NCI-H128 (cell line): ENCODE data around the gene DVL2.
"Not testable (repeated sequence)": the region's sequence is repeated elsewhere in the genome, so short reads cannot be mapped to it uniquely, and the experiment has no call there.

Source experiments
- DNase-seq: peaks from one replicate; lab custom pipeline; 2025; ENCODE audit not compliant: unreplicated experiment; lab: John Stamatoyannopoulos, UW

Gene DVL2

DNA sequence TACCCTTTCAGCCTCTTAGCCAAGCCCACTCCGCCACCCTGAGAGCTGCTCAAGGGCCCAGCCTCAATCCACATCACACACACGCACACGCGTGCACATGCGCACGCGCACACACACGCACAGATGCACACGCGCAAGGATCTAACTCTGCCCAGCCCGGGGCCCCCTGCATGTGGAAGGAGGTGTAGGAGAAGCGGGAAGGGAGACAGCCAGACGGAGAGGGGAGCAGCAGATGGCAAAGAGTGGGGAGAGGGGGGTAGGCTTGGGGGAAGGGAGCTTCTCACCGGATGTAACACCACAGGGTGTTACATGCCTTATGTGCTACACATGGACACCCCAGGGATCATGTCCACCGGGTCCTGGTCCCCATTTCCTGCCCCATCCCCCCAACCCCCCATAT is 30.0 kb downstream of the DVL2 start:
- DNase-seq = peak; percentile 38

DNA sequence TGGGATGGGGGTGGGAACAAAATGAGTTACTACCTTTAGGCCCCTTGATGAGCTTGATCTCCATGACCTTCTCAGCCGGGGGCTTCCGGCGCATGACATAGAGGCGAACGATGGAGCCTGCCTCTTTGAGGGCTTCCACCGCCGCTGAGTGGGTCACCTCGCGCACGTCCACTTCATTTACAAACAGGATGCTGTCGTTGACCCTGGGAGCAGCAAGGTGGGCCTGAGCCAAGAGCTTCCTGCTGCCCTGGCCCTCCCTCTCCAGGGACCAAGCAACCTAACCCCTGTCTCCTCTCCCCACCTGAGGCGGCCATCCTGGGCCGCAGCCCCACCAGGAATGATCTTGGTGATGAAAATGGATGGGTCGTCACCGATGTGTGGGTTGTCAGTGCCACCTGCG is 30.9 kb downstream of the DVL2 start:
- no peak for DNase-seq

DNA sequence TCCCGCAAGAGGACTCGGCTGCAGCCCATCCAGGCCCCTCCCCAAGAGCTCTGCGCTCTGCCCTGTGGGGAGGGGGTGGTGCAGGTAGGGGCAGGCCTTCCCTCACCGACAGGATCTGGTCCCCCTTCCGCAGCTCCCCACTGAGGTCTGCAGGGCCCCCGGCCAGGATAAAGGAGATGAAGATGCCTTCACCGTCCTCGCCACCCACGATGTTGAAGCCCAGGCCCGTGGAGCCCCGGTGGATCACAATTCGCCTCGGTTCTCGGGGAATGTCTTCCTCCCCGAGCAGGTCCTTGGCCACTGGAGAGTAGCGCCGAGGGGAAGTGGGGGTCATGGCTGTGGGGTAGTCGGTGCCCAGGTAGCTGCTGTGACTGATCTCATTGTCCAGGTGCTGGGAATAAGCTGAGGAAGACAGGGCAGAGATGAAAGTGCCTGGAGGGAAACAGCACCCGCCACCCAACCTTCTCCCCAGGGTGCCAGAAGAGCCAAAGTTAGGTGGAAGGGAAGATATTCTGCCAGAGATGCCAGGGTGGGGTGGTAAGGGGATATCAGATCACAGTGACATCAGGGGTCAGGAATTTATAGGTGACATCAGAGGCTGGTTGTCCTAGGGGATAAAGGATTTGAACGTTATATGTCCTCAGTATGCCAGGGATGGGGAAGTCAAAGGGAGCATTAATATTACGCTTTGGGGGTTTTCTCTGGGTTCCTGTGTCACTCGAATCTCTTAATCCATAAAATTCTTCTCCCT is 37.5 kb downstream of the DVL2 start:
- no peak for DNase-seq

DNA sequence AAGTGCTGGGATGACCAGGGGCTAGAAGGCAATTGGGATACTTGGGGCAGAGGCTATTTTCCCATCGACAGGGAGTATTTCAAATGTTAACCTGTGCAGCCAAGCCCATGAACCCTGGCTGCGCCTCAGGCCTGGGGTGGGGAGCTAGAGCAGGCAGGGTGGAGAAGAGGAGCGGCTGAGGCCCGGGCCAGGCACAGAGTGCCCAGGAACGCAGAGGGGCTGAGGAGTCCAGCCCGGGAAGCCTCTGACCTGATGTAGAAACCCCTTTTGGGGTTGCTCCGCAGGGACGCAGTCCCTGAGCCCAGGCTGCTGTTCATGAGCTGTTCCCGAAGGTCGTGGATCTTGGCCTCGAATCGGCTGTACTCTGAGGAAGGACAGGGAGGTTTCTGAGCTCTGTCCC is 38.3 kb downstream of the DVL2 start:
- no peak for DNase-seq

DNA sequence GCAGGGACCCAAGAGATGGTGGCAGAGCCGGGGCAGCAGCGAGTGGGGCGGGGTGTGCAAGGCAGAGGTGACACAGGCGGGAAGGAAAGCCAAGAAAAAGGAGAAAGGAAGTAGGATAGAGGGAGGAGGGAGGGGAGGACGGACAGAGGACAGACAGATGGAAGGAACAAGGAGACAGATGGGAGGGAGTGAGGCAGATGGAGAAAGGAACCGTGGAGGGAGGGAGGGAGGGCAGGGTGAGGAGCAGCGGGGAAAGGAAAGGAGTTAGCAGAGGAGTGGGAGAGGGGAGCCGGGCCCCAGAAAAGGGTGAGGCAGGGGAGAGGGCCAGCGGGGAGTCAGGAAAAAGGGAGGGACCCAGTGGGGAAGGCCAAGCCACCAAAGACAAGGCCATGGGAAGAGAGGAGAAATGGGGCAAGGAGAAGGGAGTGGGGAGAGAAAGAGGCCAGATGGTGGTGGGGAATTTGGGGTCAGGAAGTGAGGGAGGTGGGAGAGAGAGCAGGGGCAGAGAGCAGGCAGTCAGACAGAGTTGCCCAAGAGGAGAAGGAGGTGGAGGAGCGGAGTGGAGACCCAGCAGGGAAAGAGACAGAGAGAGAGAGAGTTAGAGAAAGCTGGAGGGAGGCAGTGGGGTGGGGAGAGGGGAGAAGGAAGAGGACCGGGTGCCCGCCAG is 41.9 kb downstream of the DVL2 start:
- no peak for DNase-seq

DNA sequence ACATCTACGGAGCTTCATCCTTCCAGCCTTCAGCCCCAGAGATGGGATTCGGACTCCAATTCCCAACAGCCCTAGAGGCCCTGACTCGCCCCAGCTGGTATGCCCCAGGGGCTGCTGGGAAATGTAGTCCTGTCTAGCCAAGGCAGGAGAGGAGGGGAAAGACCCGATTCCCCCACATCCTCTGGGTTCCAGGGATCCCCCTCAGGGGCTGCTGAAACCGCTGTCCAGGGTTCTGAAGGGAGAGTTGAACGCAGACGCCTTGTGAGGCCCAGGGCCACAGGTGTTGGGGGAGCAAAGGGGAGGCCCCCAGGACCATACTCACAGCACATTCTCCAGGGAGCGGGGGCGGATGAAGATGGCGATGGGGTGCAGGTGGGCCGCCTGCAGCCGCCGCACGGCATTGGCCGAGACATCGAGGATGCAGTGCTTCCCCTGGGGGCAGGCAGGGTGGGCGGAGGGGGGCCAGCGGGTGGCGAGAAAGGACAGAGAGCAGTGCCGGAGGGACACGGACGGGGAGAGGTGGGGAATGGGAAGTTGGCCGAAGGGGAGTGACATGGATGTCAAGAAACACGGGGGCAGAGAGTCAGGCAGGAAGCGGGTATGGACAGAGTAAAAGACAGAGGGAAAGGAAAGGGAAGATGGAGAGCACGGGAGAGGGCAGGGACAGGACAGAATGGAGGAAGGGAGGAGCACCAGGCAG is 42.6 kb downstream of the DVL2 start:
- no peak for DNase-seq

DNA sequence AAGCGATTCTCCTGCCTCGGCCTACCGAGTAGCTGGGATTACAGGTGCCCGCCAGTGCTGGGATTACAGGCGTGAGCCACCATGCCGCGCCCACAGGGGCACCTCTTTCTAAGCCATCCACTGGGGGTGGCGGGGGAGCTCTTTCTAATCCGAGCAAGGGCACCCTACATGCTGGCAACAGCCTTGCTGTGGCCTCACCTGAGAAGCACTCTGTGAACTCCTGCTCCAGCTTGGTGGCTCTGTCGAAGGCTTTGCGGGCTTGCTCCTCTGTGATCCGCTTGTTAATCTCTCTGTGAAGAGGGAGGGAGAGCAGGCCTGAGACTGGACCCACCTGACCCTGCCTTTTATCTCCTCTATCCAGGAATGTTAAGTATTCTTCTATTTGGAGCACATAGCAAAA is 43.2 kb downstream of the DVL2 start:
- DNase-seq = no peak

DNA sequence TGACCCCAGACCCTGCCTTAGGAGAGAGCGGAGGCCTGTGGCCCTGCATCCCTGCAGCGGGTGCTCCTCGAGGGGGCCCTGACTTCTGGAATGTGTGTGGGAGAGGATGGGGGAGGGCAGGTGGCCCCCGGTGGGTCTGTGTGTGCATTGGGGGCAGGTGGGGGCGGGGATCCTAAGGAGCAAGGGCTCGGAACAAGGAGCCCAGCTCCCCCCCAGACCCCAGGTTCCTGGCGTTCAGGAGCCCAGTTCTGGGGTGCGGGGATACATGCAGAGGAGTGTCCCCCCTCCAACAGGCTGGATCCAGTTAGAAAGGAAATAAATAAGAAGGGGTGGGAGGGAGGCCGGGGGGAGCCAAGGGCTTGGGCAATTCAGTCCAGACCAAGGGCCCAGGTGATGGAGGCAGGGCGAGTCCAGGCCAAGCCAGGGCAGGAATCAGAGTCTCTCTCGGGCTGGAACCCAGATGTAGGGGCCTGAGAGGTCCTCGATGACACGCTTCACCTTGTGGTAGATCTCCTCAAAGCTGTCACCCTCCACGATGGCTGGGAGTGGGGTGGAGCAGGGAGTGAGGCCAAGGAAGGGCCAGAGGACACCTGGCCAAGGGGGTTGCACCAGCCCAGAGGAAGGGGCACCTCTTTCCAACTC is 43.9 kb downstream of the DVL2 start:
- no peak for DNase-seq

DNA sequence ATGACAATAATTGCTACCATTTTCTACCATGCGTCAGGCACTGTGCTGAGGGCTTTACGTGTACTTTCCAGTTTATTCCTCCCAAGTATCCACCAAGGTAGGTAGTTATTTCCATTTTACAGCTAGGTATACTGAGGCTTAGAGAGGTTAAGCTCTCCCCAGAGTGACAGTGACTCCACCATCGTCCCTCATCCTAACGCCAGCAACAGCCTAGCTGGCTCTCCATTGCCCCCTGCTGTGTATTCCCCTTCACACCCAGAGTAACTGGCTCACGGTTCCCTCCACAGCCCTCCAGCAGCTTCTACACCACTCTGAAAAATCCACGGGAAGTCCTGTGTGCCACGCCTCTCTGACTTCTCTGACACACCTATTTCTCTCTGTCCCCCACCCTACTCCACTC is 48.1 kb downstream of the DVL2 start:
- no peak for DNase-seq

DNA sequence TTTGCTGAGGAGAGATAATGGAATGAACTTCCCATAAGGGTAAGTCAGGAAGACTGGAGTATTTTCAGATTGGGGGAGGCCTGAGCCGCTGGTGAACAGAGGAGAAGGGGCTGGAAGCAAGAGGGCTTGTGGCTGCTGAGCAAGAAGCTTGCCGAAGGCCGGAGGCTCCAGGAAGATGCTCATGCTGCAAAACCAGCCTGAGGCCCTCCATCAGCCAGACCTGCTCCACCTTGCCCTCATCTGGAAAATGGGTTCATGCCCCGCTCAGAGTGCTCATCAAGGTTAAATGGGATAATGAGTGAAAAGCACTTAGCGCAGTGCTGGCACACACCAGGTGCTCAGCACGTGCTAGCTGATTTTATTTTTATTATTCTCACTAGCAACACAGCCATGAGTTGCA is 49.7 kb downstream of the DVL2 start:
- no peak for DNase-seq

DNA sequence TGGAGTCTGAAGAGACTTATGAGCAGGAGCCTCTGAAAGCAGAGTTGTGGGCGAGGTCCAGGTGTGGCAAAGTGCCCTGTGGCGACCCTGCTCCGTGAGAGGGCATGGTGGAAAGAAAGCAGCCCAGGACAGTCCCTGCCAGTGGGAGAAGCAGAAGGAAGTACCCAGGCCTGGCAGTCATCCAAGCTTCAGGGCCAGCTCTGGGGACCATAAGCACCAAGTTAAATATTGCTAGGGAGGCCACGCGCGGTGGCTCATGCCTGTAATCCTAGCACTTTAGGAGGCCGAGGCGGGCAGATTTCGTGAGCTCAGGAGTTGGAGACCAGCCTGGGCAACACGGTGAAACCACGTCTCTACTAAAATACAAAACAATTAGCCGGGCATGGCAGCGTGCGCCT is 50.2 kb downstream of the DVL2 start:
- no peak for DNase-seq

DNA sequence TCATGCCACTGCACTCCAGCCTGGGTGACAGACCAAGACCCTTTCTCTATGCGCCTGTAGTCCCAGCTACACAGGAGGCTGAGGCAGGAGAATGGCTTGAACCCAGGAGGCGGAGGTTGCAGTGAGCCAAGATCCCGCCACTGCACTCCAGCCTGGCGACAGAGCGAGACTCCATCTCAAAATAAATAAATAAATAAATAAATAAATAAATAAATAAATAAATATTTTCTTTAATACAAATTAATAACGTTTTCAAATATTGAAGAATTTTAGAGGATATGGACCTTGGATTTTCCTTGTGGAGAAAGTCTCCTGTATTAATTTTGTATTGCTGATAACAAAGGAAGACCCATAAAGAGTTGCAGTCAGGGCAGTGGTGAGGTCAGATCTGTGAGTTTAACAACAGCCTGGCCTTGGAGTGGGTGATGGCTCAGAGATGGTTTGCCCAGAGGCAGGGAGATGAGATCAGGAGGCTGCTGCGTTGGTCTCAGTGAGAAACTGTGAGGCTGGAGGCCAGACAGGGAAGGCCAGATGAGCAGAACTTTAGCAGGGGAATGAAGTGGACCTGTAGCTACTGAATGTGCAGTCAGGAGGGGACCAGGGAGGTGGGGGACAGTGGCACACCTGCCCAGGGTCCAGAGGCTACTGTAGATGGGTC is 50.8 kb downstream of the DVL2 start:
- DNase-seq = no peak

DNA sequence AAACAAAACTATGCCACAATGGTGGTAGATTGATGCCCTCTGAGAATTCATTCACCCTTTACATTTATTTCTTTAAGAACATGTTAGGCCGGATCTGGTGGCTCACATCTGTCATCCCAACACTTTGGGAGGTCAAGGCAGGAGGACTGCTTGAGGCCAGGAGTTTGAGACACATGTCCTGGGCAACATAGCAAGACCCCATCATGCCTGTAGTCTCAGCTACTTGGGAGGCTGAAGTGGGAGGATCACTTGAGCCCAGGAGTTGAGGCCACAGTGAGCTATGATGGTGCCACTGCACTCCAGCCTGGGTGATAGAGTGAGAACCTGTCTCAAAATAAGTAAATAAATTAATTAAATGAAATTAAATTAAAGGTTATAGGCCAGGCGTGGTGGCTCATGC is 52.2 kb downstream of the DVL2 start:
- DNase-seq = not testable (repeated sequence)

DNA sequence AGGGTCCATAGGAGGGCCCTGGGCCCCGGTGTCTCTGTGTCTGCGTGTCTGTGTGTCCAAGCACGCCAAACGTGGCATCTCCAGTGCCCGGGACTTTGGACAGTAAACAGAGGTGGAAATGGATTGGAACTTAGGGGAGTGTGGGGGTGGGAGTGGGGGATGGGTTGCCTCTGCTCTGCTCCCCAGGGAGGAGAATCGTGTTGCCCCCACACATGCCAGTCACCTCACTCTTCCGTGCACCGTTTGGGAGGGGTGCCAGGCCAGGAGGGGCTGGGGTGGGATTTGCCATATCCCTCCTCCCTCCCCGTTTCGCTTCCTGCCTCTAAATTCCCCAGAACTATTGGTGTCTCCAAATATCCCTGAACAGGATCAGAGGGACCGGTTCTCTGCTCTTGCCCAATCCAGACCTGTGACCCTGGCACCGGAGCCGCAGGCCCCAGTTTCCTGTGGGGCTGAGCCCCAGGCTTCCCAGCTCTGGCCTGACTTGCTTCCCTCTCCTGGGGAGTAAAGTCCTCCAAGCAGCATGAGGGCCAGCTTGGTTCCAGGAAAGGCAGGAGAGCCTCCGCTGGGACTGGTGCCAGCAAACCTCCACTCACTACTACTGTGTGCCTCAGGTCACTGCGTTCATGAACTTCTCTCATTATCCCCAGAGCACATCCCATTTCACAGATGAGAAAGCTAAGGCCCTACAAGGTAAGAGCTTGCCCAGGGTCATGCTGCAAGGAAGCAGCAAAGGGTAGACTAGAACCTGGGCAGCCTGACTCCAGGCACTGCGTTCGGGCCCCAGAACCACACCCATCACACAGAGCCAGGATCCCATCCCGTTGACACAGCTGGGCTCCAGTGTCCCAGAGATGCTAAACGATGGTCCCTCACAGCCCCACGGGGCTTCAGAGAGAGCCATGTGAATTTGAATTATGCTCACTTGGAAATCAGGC is 54.7 kb downstream of the DVL2 start, which contains the start of gene ASGR1:
TSS of gene ASGR1 (minus strand) at position 54 of the 938 bp plus-strand sequence. CDS start 807 bp downstream, outside the sequence.
- DNase-seq = no peak

DNA sequence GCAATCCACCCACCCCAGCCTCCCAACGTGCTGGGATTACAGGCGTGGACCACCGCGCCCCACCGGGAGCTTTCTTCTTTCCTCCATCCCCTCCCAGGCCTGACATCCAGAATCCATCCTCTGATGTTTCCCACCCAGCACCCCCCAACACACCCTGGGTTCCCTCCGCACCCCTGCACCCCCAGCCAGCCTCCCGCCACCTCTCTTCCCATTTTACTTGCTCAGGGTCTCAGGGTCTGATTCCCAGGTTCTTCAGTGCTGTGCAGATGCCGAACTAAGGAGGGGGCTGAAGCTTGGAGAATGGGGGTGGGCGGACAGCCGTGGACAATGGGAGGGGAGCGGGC is 55.4 kb downstream of the DVL2 start:
- no peak for DNase-seq

DNA sequence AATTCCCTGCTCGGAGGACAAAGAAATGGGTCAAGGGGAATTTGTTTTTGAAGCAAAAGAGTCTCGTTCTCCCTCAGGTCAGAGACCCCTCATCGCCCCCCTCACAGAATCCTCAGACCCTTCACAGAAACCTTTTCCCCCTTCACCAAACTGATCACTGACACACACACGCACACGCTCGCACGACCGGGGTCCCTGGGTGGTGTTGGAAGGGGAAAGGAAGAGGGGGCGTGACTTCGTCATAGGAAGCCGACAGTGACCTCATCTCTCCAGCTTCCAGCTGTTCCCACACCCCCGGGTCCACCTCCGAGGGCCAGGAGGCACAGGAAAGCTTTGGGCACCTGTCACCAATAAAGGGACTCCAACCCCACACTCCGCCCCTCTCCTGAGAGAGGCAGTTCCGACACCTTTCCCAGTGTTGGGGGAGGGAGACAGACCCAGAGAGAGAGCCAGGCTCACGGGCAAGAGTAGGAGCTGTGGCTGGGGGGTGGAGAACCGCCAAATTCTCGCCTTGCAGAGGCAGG is 56.3 kb downstream of the DVL2 start:
- peak; percentile 52 for DNase-seq

DNA sequence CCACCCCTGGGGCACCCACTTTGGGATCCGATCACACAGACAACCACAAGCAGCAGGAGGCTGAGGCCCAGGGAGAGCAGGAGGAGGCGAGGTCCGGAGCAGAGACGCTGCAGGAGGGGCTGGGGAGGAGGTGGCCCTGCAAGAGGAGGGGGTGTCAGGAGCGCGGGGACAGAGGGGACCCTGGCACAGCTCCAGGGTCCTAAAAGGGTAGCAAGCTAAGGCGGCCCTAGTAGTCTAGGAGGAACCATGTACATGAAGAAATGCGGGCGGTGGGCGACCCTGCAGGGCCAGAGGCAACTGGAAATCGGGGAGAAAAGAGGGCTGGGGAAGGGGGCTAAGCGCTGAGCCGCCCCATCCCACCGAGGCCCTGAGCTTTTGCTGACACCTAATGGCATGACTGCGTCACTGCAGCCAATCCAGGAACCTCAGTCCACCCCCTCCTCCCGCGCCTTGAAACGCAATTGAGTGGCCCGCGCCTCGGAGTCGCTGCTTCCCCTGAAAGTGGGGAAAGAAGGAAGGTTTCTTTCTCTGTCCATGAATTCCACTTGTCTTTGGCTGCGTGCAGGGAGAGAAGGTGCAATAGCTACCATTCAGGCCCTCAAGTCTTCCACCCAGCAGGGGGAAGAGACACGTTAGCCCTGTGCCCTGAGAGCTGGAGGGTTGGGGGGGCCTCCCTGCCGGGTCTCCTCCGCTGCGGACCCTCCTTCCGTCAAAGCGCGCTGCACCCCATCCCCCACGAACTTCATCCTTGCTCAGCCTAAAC is 56.9 kb downstream of the DVL2 start:
- peak; percentile 75 for DNase-seq

DNA sequence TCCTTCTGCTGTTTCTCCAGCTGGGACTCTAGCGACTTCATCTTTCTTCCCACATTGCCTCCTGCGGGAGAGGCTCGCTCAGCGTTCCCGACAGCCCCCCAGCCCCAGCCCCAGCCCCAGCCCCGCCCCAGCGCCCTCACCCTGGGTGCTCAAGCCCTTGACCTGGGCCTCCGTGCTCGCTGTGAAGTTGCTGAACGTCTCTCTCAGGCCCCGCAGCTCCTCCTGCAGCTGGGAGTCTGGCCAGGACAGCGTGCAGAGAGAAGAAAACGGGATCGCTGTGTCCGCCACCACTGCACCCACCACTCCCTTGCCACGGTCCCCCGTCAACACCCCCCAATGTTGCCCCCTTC is 57.5 kb downstream of the DVL2 start:
- DNase-seq = no peak

DNA sequence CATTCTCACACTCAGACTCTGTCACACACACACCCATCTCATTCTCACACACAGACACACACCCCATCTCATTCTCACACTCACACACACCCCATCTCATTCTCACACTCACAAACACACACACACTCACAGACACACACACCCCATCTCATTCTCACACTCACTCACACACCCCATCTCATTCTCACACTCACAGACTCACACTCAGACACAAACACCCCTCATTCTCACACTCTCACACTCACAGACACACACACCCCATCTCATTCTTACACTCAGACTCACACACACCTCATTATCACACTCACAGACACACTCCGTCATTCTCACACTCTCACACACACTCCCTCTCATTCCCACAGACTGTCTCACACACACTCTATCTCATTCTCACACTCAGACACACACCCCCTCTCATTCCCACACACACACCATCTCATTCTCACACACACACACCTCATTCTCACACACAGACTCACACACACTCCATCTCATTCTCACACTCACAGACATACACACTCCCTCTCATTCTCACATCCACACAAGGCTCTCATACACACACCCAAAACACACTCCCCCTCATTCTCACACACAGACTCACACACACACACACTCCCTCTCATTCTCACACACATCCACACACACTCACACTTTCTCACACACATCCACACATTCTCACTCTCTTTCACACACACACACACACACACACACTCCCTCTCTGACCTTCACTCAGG is 58.0 kb downstream of the DVL2 start:
- DNase-seq = no peak
